Mammary epithelial cell (primary cell): Measurements from ENCODE around the gene ADK.

Source experiments
- EZH2 ChIP-seq: IDR thresholded peaks from 2 replicates; pipeline ENCODE4 v1.6.1; 2012; ENCODE audit warnings: low read length, inconsistent platforms, borderline replicate concordance
- TF ChIP-seq, protein P1 (sequence below), 2 donors: IDR thresholded peaks in 1 of 2; conservative IDR thresholded peaks in 1 of 2; 2 replicates each; pipeline ENCODE4 v1.5.1; 2011 to 2012; ENCODE audit warnings: inconsistent platforms in 2 of 2, low read length in 2 of 2, mild to moderate bottlenecking in 2 of 2, control low read depth in 1 of 2, low read depth in 1 of 2; ENCODE audit not compliant: insufficient read depth in 1 of 2; ENCODE audit errors: extremely low read depth in 1 of 2

DNA sequence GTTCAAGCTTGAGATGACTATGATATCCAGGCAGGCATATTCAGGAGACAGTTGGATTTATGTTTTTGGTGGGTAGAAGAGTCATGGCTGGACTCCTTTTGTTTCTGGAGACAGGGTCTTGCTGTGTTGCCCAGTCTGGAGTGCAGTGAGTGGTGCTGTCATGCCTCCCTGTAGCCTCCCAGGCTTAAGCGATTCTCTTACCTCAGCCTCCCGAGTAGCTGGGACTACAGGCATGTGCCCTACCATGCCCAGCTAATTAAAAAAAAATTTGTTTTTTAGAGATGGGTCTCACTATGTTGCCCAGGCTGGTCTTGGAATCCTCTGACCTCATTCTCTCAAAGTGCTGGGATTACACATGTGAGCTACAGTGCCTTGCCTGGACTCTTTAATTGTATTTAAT lies 62.0 kb downstream of the ADK start:
- TF ChIP-seq, protein P1, sequence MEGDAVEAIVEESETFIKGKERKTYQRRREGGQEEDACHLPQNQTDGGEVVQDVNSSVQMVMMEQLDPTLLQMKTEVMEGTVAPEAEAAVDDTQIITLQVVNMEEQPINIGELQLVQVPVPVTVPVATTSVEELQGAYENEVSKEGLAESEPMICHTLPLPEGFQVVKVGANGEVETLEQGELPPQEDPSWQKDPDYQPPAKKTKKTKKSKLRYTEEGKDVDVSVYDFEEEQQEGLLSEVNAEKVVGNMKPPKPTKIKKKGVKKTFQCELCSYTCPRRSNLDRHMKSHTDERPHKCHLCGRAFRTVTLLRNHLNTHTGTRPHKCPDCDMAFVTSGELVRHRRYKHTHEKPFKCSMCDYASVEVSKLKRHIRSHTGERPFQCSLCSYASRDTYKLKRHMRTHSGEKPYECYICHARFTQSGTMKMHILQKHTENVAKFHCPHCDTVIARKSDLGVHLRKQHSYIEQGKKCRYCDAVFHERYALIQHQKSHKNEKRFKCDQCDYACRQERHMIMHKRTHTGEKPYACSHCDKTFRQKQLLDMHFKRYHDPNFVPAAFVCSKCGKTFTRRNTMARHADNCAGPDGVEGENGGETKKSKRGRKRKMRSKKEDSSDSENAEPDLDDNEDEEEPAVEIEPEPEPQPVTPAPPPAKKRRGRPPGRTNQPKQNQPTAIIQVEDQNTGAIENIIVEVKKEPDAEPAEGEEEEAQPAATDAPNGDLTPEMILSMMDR (conservative IDR thresholded peaks at IDR 0.05 in 1 of 2, IDR thresholded peaks at IDR 0.05 in 1 of 2; ENCODE audit: extremely low read depth in 1 of 2, insufficient read depth in 1 of 2, low read depth in 1 of 2, low read length in 2 of 2) = no peak
- TF ChIP-seq EZH2 = no peak
